Measurements from ENCODE around the gene DCD. TPM values are rescaled to one million over a fixed set of nuclear protein-coding genes. Genes with fewer than 3 reads are reported as not detected.

DCD gene
- total RNA-seq, 1 donor from 2014 or later, result not detected

GRCh38 chr12:54612225-54612750, 35.9 kb downstream of the DCD start:
- no peak overlapping the region for H3K27ac ChIP-seq
- intact Hi-C loops (cut with DNase I), result no loop called here
- no peak for ATAC-seq

GRCh38 chr12:54611715-54612149, 36.4 kb downstream of the DCD start:
- TF ChIP-seq CTCF (IDR thresholded peaks at IDR 0.05), result no peak
- H3K4me1 ChIP-seq, result no peaks in the 10 kb centered on the region
- ATAC-seq (peak in 1 of 2 donors; percentile 14), DNase-seq (no peak)
- no peaks in the 10 kb centered on the region for H3K9me3 ChIP-seq
- intact Hi-C loops (cut with DNase I), result no loop called here
- H3K27ac ChIP-seq, result no peak overlapping the region
- H3K27me3 ChIP-seq (ENCODE audit: low read depth), result peaks cover 3% of the 10 kb centered on the region
- no peaks in the 10 kb centered on the region for H3K36me3 ChIP-seq
- no peak overlapping the region for H3K4me3 ChIP-seq

More at GRCh38 chr12:54612225-54612750, 35.9 kb downstream of the DCD start:
- DNase-seq, result no peak
- TF ChIP-seq CTCF (IDR thresholded peaks at IDR 0.05), result no peak
- Histone ChIP-seq H3K27me3 (ENCODE audit: low read depth) (peaks cover 3% of the 10 kb centered on the region), H3K9me3 (no peaks in the 10 kb centered on the region), H3K36me3 (no peaks in the 10 kb centered on the region), H3K4me3 (no peak overlapping the region), H3K4me1 (no peaks in the 10 kb centered on the region)

- intact Hi-C loops (cut with DNase I), result no loop called here
- H3K9me3 ChIP-seq, result no peaks in the 10 kb centered on the region
- H3K4me1 ChIP-seq, result no peaks in the 10 kb centered on the region
- no peak overlapping the region for H3K4me3 ChIP-seq
- peaks cover 3% of the 10 kb centered on the region for H3K27me3 ChIP-seq (ENCODE audit: low read depth)
- no peak overlapping the region for H3K27ac ChIP-seq
- DNase-seq, result no peak
- no peak for ATAC-seq
- no peaks in the 10 kb centered on the region for H3K36me3 ChIP-seq
- no peak for TF ChIP-seq CTCF (IDR thresholded peaks at IDR 0.05)
Observed at GRCh38 chr12:54608769-54609168, 39.4 kb downstream of the DCD start.

- ATAC-seq, result no peak
- H3K27ac ChIP-seq, result no peak overlapping the region
- H3K36me3 ChIP-seq, result no peaks in the 10 kb centered on the region
- no peak for TF ChIP-seq CTCF (IDR thresholded peaks at IDR 0.05)
- no peaks in the 10 kb centered on the region for H3K4me1 ChIP-seq
- DNase-seq, result no peak
- peaks cover 3% of the 10 kb centered on the region for H3K27me3 ChIP-seq (ENCODE audit: low read depth)
- no peaks in the 10 kb centered on the region for H3K9me3 ChIP-seq
- no peak overlapping the region for H3K4me3 ChIP-seq
- intact Hi-C loops (cut with DNase I), result no loop called here
Observed at GRCh38 chr12:54608156-54608555, 40.0 kb downstream of the DCD start.

- TF ChIP-seq CTCF (IDR thresholded peaks at IDR 0.05), result no peak
- H3K27me3 ChIP-seq (ENCODE audit: low read depth), result no peaks in the 10 kb centered on the region
- H3K27ac ChIP-seq, result no peak overlapping the region
- H3K4me1 ChIP-seq, result no peaks in the 10 kb centered on the region
- DNase-seq (no peak), ATAC-seq (no peak)
- intact Hi-C loops (cut with DNase I), result no loop called here
- no peaks in the 10 kb centered on the region for H3K9me3 ChIP-seq
- no peaks in the 10 kb centered on the region for H3K36me3 ChIP-seq
- H3K4me3 ChIP-seq, result no peak overlapping the region
Observed at GRCh38 chr12:54606556-54606955, 41.6 kb downstream of the DCD start.

Measured in lower lobe of right lung (tissue), 2 donors.